CD4-positive, alpha-beta T cell treated with Interleukin-6 at 100 ng/mL for 8 hours (primary cell): Measurements from ENCODE around the gene GSK3B.

Experiments used
- DNase-seq: peaks from one replicate; pipeline ENCODE4 v3.0.0-alpha.2; 2020; ENCODE audit warnings: mixed read lengths, low spot score

Gene GSK3B

GRCh38 chr3:120093911-120094775, at the start of gene GSK3B:
GSK3B (minus strand) TSS chr3:120094447; CDS start chr3:120093434, 1,013 bp downstream.
- DNase-seq, result peak; percentile 71

GRCh38 chr3:120143676-120144075, 49.4 kb upstream of the GSK3B start:
- no peak for DNase-seq

GRCh38 chr3:120142236-120142635, 48.0 kb upstream of the GSK3B start:
- no peak for DNase-seq

GRCh38 chr3:120140098-120140742, 46.0 kb upstream of the GSK3B start:
- no peak for DNase-seq

- DNase-seq, result no peak
Measured at GRCh38 chr3:120139140-120139539, 44.9 kb upstream of the GSK3B start.

- no peak for DNase-seq
Measured at GRCh38 chr3:120137548-120137947, 43.3 kb upstream of the GSK3B start.

- no peak for DNase-seq
Measured at GRCh38 chr3:120130656-120131055, 36.4 kb upstream of the GSK3B start.

- DNase-seq, result no peak
Measured at GRCh38 chr3:120129718-120130513, 35.7 kb upstream of the GSK3B start.

- no peak for DNase-seq
Measured at GRCh38 chr3:120129051-120129450, 34.8 kb upstream of the GSK3B start.

- DNase-seq, result no peak
Measured at GRCh38 chr3:120125992-120126391, 31.7 kb upstream of the GSK3B start.

GRCh38 chr3:120119846-120120510, 25.7 kb upstream of the GSK3B start:
- no peak for DNase-seq

GRCh38 chr3:120114981-120115380, 20.7 kb upstream of the GSK3B start:
- DNase-seq, result no peak

GRCh38 chr3:120114376-120114775, 20.1 kb upstream of the GSK3B start:
- DNase-seq, result no peak

- DNase-seq, result no peak
Measured at GRCh38 chr3:120113128-120114116, 19.2 kb upstream of the GSK3B start.

GRCh38 chr3:120111898-120112297, 17.7 kb upstream of the GSK3B start:
- DNase-seq, result no peak

GRCh38 chr3:120103276-120103675, 9.0 kb upstream of the GSK3B start:
- DNase-seq, result no peak

- DNase-seq, result no peak
Measured at GRCh38 chr3:120102674-120103073, 8.4 kb upstream of the GSK3B start.

- no peak for DNase-seq
Measured at GRCh38 chr3:120102232-120102631, 8.0 kb upstream of the GSK3B start.

- no peak for DNase-seq
Measured at GRCh38 chr3:120101624-120102023, 7.4 kb upstream of the GSK3B start.

- no peak for DNase-seq
Measured at GRCh38 chr3:120100711-120101110, 6.5 kb upstream of the GSK3B start.

GRCh38 chr3:120098710-120099109, 4.5 kb upstream of the GSK3B start:
- DNase-seq, result no peak
